Hematopoietic multipotent progenitor cell treated with erythropoietin and hydrocortisone succinate and interleukin-3 and kit ligand, for 8 days (in vitro differentiated cells): ENCODE data around the gene SYT14.

Experiments used
- DNase-seq: peaks from one replicate; pipeline ENCODE4 v3.0.0-alpha.2; 2015

Gene SYT14

DNA sequence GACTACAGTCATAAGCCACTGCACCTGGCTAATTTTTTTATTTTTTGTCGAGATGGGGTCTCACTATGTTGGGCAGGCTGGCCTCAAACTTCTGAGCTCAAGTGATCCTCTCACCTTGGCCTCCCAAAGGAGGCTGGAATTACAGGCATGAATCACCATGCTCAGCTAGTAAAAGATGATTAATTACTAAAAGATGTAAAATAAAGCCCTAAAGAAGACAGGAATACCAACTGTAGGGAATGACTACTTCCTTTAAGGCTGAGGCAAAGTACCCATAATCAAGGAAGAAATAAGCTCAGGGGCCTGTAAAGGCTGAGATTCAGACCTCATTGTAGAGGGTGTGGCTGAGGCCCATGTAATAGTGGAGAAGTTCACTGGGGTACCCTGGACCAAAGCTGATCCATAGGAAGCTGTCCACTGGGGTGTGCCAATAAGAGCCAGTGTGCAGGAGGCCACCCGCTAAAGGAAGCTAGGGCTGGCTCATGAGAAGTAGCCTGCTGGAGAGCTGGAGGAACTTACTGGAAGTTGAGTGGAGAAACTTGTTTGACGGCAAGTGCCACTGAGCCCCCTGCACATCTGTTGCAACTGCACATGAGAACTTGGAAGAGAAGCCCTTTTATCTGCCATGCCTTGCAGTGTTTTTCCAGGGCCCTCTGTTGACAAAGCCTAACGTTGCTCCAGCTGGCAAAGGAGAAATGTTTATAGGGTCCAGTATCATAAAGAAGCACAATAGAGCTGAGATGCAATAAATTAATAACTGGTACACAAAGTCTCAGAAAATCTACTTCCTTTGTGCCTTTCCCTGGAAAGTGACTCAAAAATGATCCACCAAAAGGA, 276.8 kb downstream of the SYT14 start:
- no peak for DNase-seq

DNA sequence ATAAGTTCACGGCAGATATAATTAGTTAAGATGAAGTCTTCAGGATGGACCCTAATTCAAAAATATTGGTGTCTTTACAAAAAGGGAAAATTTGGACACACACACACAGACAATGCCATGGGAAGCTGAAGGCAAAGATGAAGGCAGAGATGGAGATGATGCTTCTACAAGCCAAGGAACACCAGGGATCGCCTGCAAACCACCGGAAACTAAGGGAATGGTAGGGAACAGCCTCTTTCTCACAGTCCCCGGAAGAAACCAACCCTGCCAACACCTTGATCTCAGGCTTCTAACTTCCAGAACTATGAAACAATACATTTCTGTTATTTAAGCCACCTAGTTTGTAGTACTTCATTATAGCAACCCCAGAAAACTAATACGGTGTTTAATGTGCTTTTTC, 279.5 kb downstream of the SYT14 start:
- DNase-seq = no peak

DNA sequence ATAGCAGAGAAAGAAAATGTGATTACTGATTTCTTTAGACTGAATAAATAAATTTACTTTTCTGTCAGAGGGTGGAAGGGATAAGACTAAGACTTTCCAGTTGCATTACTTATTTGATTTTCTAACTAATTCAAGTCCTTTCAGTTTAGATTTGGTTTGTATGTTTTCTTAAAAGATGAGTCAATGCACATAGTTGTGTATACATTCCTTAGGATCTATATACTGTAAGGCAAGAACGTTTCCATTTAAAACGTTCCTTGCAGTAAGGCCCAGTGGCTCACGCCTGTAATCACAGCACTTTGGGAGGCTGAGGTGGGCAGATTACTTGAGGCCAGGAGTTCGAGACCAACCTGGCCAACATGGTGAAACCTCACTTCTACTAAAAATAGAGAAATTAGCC, 280.0 kb downstream of the SYT14 start:
- no peak for DNase-seq
